Karpas-422 (cell line): Measurements from ENCODE around the gene ITK. TPM values are rescaled to one million over a fixed set of nuclear protein-coding genes. Genes with fewer than 3 reads are reported as not detected.

ENCODE experiments used
- DNase-seq: peaks from one replicate; pipeline ENCODE4 v3.0.0-alpha.2; 2015
- H2AFZ ChIP-seq: fragments of 200-600 bp; sonication (generic); 2 replicates; pipeline ENCODE4 v1.6.1; 2014; ENCODE audit warnings: antibody characterized with exemption, low read length, mixed read lengths
- H3K27ac ChIP-seq: fragments of 200-600 bp; sonication (generic); 2 replicates; pipeline ENCODE4 v1.5.1; 2014; ENCODE audit warnings: mild to moderate bottlenecking, low read length, moderate library complexity
- H3K27me3 ChIP-seq: fragments of 200-600 bp; sonication (generic); 2 replicates; pipeline ENCODE4 v1.6.1; 2014; ENCODE audit warnings: low read length, mixed read lengths
- H3K36me3 ChIP-seq: fragments of 200-600 bp; sonication (generic); 2 replicates; pipeline ENCODE4 v1.6.1; 2014; ENCODE audit warnings: low read length, mixed read lengths; ENCODE audit not compliant: insufficient read depth
- H3K4me1 ChIP-seq: fragments of 200-600 bp; sonication (generic); 2 replicates; pipeline ENCODE4 v1.6.1; 2014; ENCODE audit warnings: mild to moderate bottlenecking, low read length, mixed read lengths
- H3K4me2 ChIP-seq: fragments of 200-600 bp; sonication (generic); 2 replicates; pipeline ENCODE4 v1.6.1; 2014; ENCODE audit warnings: low read length, low read depth, mild to moderate bottlenecking; ENCODE audit not compliant: poor library complexity, severe bottlenecking
- H3K4me3 ChIP-seq: fragments of 200-600 bp; sonication (generic); 2 replicates; pipeline ENCODE4 v1.5.1; 2014; ENCODE audit warnings: mild to moderate bottlenecking, antibody characterized with exemption, low read length, mixed read lengths
- H3K79me2 ChIP-seq: fragments of 200-600 bp; sonication (generic); 2 replicates; pipeline ENCODE4 v1.6.1; 2014; ENCODE audit warnings: mild to moderate bottlenecking, low read length, mixed read lengths
- H3K9ac ChIP-seq: fragments of 200-600 bp; sonication (generic); 2 replicates; pipeline ENCODE4 v1.6.0; 2014; ENCODE audit warnings: low read length
- H3K9me2 ChIP-seq: fragments of 200-600 bp; sonication (generic), shearing (Covaris generic); replicated peaks from 2 replicates; pipeline ENCODE4 v1.6.0; 2014; ENCODE audit warnings: mild to moderate bottlenecking, low read length, moderate library complexity; ENCODE audit not compliant: insufficient read depth
- H3K9me3 ChIP-seq: fragments of 300-700, 200-600 bp; sonication (generic); 2 replicates; pipeline ENCODE4 v1.6.1; 2014; ENCODE audit warnings: low read length, mixed read lengths
- H4K20me1 ChIP-seq: fragments of 200-600 bp; sonication (generic); 2 replicates; pipeline ENCODE4 v1.6.1; 2014; ENCODE audit warnings: mild to moderate bottlenecking, antibody characterized with exemption, low read length, low read depth; ENCODE audit not compliant: insufficient read depth
- total RNA-seq: library from RNA; depleted of rRNA; stranded (reverse); fragments of >200 nt; shearing (Covaris generic); gene quantifications from 2 replicates; pipeline ENCODE4 v1.2.3, GENCODE V29; 2014; ENCODE audit warnings: low replicate concordance

The ITK gene
- total RNA-seq, 1 experiment from 2014 or later, result 1.3 TPM

DNA sequence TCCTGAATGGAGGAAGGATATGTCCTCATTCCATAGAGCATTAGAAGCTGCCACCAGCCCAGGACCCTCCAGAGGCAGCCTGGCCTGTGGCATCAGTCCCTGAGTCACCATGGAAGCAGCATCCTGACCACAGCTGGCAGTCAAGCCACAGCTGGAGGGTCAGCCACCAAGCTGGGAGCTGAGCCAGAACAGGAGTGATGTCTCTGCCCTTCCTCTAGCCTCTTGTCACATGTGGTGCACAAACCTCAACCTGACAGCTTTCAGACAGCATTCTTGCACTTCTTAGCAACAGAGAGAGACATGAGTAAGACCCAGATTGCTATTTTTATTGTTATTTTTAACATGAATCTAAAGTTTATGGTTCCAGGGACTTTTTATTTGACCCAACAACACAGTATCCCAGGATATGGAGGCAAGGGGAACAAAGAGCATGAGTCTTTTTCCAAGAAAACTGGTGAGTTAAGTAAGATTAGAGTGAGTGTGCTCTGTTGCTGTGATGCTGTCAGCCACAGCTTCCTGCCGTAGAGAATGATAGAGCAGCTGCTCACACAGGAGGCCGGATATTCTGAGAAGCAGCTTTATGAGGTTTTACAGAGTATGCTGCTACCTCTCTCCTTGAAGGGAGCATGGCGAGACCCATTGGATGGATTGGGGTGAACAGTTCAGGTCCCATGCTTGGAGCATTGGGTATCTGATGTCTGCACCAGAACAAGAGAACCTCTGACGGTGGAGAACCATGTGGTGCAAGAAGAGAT lies 72.2 kb downstream of the ITK start:
- H3K9ac ChIP-seq, result peak overlapping the region; percentile 52
- no peaks in the 10 kb centered on the region for H4K20me1 ChIP-seq
- no peaks in the 10 kb centered on the region for H3K9me2 ChIP-seq
- H3K27me3 ChIP-seq, result no peaks in the 10 kb centered on the region
- peaks cover 39% of the 10 kb centered on the region for H3K4me1 ChIP-seq
- peak; percentile 76 for DNase-seq
- no peaks in the 10 kb centered on the region for H3K36me3 ChIP-seq
- H3K4me3 ChIP-seq, result peak overlapping the region; percentile 28; the same call in 1 of the 2 replicates
- no peaks in the 10 kb centered on the region for H3K9me3 ChIP-seq
- peak overlapping the region; percentile 94 for H2AFZ ChIP-seq
- peak overlapping the region; percentile 58 for H3K4me2 ChIP-seq
- peak overlapping the region; percentile 82 for H3K27ac ChIP-seq
- H3K79me2 ChIP-seq, result no peaks in the 10 kb centered on the region

DNA sequence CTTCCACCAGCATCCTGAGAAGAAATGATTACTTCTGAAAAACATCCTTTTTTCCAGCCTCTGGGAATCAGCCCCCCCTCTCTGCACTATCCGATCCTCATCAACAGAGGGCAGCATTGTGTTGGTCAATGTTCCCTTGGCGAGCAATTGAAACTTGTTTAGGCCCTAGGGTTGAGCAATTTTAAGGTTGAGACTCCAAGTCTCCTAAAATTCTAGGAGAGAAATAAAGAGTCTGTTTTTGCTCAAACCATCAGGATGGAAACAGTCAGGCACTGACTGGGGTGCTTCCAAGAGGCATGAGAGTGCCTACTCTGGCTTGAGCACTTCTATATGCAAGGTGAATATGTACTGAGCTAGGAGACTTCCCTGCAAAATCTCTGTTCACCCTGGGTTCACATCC lies 72.9 kb downstream of the ITK start:
- Histone ChIP-seq H3K9me2 (no peaks in the 10 kb centered on the region), H3K79me2 (no peaks in the 10 kb centered on the region), H3K27ac (peak overlapping the region; percentile 82), H2AFZ (peak overlapping the region; percentile 94), H3K27me3 (no peaks in the 10 kb centered on the region), H3K9me3 (no peaks in the 10 kb centered on the region), H3K4me1 (peaks cover 32% of the 10 kb centered on the region), H3K9ac (peak overlapping the region; percentile 52), H4K20me1 (no peaks in the 10 kb centered on the region), H3K4me2 (peak overlapping the region; percentile 58), H3K4me3 (peak overlapping the region; percentile 28; the same call in 1 of the 2 replicates), H3K36me3 (no peaks in the 10 kb centered on the region)
- peak; percentile 85 for DNase-seq

GRCh38 chr5:157258450-157258849 lies 77.8 kb downstream of the ITK start:
- H3K4me1 ChIP-seq, result peaks cover 11% of the 10 kb centered on the region
- H4K20me1 ChIP-seq, result no peaks in the 10 kb centered on the region
- H2AFZ ChIP-seq, result no peak overlapping the region
- DNase-seq, result no peak
- H3K4me2 ChIP-seq, result no peak overlapping the region
- no peak overlapping the region for H3K27ac ChIP-seq
- no peak overlapping the region for H3K9ac ChIP-seq
- no peak overlapping the region for H3K4me3 ChIP-seq
- no peaks in the 10 kb centered on the region for H3K79me2 ChIP-seq
- no peaks in the 10 kb centered on the region for H3K9me3 ChIP-seq
- H3K27me3 ChIP-seq, result no peaks in the 10 kb centered on the region
- no peaks in the 10 kb centered on the region for H3K9me2 ChIP-seq
- H3K36me3 ChIP-seq, result no peaks in the 10 kb centered on the region

DNA sequence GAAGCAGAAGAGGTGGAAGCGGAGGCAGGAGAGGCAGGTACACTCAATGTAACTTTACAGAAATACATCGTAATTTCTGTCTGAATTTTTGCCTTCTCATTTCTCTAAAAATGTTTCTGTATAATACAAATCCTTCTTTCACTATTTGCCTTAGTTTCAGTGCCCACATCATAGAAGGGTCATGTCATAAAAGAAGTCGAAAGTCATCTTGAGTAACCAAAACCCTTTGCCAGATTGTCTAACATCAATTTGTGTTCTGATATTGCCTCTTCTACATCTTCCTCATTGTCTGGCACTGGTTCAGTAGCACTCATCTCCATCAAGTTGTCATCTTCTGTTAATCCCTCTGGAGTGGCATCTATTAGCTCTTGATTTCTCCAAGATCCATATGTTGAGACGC lies 79.1 kb downstream of the ITK start:
- Histone ChIP-seq H3K4me2 (no peak overlapping the region), H3K4me1 (peaks cover 15% of the 10 kb centered on the region), H3K36me3 (no peaks in the 10 kb centered on the region), H3K27ac (no peak overlapping the region), H3K9me2 (no peaks in the 10 kb centered on the region), H3K79me2 (no peaks in the 10 kb centered on the region), H2AFZ (no peak overlapping the region), H3K4me3 (no peak overlapping the region), H3K9me3 (no peaks in the 10 kb centered on the region), H3K27me3 (no peaks in the 10 kb centered on the region), H3K9ac (no peak overlapping the region), H4K20me1 (no peaks in the 10 kb centered on the region)
- no peak for DNase-seq

- peak; percentile 56 for DNase-seq
- Histone ChIP-seq H3K9me2 (no peaks in the 10 kb centered on the region), H3K79me2 (peaks cover 25% of the 10 kb centered on the region), H3K9ac (peak overlapping the region; percentile 37), H3K36me3 (no peaks in the 10 kb centered on the region), H2AFZ (peak overlapping the region; percentile 76; the same call in 1 of the 2 replicates), H3K27me3 (no peaks in the 10 kb centered on the region), H3K4me1 (peaks cover 40% of the 10 kb centered on the region), H3K9me3 (no peaks in the 10 kb centered on the region), H3K27ac (no peak overlapping the region), H4K20me1 (peaks cover 3% of the 10 kb centered on the region; the same call in 1 of the 2 replicates), H3K4me3 (peak overlapping the region; percentile 18; the same call in 1 of the 2 replicates), H3K4me2 (peak overlapping the region; percentile 55)
These were observed 83.0 kb downstream of the ITK start for GRCh38 chr5:157263496-157264090.

- Histone ChIP-seq H3K4me3 (peak within 1 kb of the TSS; percentile 84), H3K27me3 (no peaks in the 10 kb centered on the region), H3K4me1 (peaks cover 62% of the 10 kb centered on the region), H2AFZ (peak within 1 kb of the TSS; percentile 74), H3K36me3 (peaks cover 12% of the 10 kb centered on the region; the same call in 1 of the 2 replicates), H3K4me2 (peak within 1 kb of the TSS; percentile 94), H3K79me2 (peaks cover 47% of the 10 kb centered on the region), H4K20me1 (peaks cover 3% of the 10 kb centered on the region; the same call in 1 of the 2 replicates), H3K9ac (peak within 1 kb of the TSS; percentile 83), H3K9me2 (no peaks in the 10 kb centered on the region), H3K27ac (peak within 1 kb of the TSS; percentile 98), H3K9me3 (no peaks in the 10 kb centered on the region)
- DNase-seq, result peak; percentile 92
These were observed 85.2 kb downstream of the ITK start, which contains the start of gene CYFIP2 for GRCh38 chr5:157265714-157266285. Gene CYFIP2 (plus strand): TSS chr5:157266123. CDS start chr5:157285362, 19,239 bp downstream.

DNA sequence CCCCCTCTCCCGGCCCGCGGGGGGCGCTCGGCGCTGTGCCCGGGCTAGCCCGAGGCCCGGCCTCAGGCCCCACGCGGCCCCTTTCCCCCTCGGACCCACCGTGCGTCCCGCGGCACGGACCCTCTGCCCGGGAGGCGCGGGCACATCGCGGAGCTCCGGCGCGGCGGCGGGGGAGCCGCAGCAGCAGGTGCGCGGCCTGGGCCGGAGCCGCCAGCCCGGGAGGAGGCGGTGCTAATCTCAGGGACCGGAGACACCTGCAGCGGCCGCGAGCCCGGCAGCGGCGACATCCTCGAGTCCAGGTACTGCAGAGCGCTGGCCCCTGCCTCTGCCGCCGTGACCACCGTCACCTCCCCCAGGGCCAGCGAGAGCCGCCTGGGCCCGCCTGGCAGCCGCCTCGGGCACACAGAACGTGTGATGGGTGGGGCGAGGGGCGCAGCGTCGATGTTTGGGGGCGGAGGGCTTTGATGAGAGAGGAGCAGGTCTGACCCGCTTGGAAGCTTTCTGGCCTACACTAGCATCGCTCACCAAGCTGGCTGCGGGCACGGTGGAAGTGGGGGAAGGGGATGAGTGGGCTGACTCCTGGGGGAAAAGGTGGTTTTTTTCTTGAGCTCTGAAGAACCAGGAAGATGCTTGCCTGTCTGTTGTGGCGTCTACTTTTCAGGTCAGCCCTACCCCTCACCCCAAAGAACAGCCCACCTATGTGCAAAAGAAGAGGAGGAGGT lies 85.8 kb downstream of the ITK start:
- Histone ChIP-seq H3K9me3 (no peaks in the 10 kb centered on the region), H3K4me1 (peaks cover 68% of the 10 kb centered on the region), H3K9me2 (no peaks in the 10 kb centered on the region), H3K36me3 (peaks cover 18% of the 10 kb centered on the region), H4K20me1 (peaks cover 3% of the 10 kb centered on the region; the same call in 1 of the 2 replicates), H3K27me3 (no peaks in the 10 kb centered on the region), H3K27ac (peak overlapping the region; percentile 98), H3K4me2 (peak overlapping the region; percentile 94), H3K9ac (peak overlapping the region; percentile 83), H3K79me2 (peaks cover 53% of the 10 kb centered on the region), H2AFZ (no peak overlapping the region), H3K4me3 (peak overlapping the region; percentile 84)
- peak; percentile 81 for DNase-seq
